Measurements from ENCODE around the gene PIM3. TPM values are rescaled to one million over a fixed set of nuclear protein-coding genes. Genes with fewer than 3 reads are reported as not detected.

The PIM3 gene
- total RNA-seq, 2 experiments from 2014 or later, result 146 to 158 TPM

Small RNA genes lying within 50 kb of the gene (microRNA-seq; reads per million reads assigned to microRNA genes)
- gene MIR6821 (ENCODE audit: borderline microRNAs expressed, borderline replicate concordance), result 1.5 reads per million

Other genes starting within 250 kb of the PIM3 start
- 10 to 100 TPM; 24.5 to 29.0 TPM for gene BRD1, start 132.9 kb upstream of the PIM3 start, total RNA-seq
- 10 to 100 TPM; 19.7 to 20.1 TPM for gene ZBED4, start 106.9 kb upstream of the PIM3 start, total RNA-seq
- gene ALG12, start 42.3 kb upstream of the PIM3 start, total RNA-seq, result 10 to 100 TPM; 10.7 to 12.0 TPM
- 10 to 100 TPM; 26.1 to 28.2 TPM for gene CRELD2, start 42.1 kb upstream of the PIM3 start, total RNA-seq
- under 1 TPM in 1 of 2 experiments, not detected in 1; 0.14 TPM for gene IL17REL, start 52.0 kb downstream of the PIM3 start, total RNA-seq
- gene TTLL8, start 97.5 kb downstream of the PIM3 start, total RNA-seq, result not detected
- 1 to 10 TPM; 1.3 to 1.5 TPM for gene MLC1, start 124.7 kb downstream of the PIM3 start, total RNA-seq
- under 1 TPM in 1 of 2 experiments, not detected in 1; 0.34 TPM for gene MOV10L1, start 129.2 kb downstream of the PIM3 start, total RNA-seq
- 1 to 10 TPM; 3.3 to 3.9 TPM for gene PANX2, start 210.0 kb downstream of the PIM3 start, total RNA-seq
- gene TRABD, start 225.1 kb downstream of the PIM3 start, total RNA-seq, result 100 to 1,000 TPM; 110 to 114 TPM
- 10 to 100 TPM; 24.0 to 25.5 TPM for gene SELENOO, start 240.2 kb downstream of the PIM3 start, total RNA-seq